GM23338 (cell line): Measurements from ENCODE around the gene PTPN13. TPM values are rescaled to one million over a fixed set of nuclear protein-coding genes. Genes with fewer than 3 reads are reported as not detected.

Experiments used
- ATAC-seq: fragments of 200-7000 bp; cut with Tn5 transposase; 3 replicates; pipeline ENCODE4 v1.9.1; 2020
- DNase-seq: peaks from one replicate; pipeline ENCODE4 v3.0.0-alpha.2; 2015; ENCODE audit warnings: low spot score
- H2AFZ ChIP-seq: fragments of 200-600 bp; sonication (generic); 2 replicates; pipeline ENCODE4 v1.8.0; 2016; ENCODE audit warnings: antibody characterized with exemption, mild to moderate bottlenecking, moderate library complexity
- H3F3A ChIP-seq: fragments of 200-600 bp; sonication (generic); replicated peaks from 2 replicates; pipeline ENCODE4 v1.8.0; 2017; ENCODE audit warnings: antibody characterized with exemption, mixed run types, low read depth
- H3K27ac ChIP-seq: fragments of 200-600 bp; sonication (generic); 2 replicates; pipeline ENCODE4 v1.6.1; 2016; ENCODE audit warnings: low read depth
- H3K27me3 ChIP-seq: fragments of 200-600 bp; sonication (generic); 2 replicates; pipeline ENCODE4 v1.8.0; 2016; ENCODE audit warnings: mild to moderate bottlenecking, mixed run types, moderate library complexity; ENCODE audit not compliant: insufficient read depth
- H3K36me3 ChIP-seq: fragments of 200-600 bp; sonication (generic); 2 replicates; pipeline ENCODE4 v1.8.0; 2016; ENCODE audit warnings: mild to moderate bottlenecking; ENCODE audit not compliant: insufficient read depth
- H3K4me1 ChIP-seq: fragments of 200-600 bp; sonication (generic); 2 replicates; pipeline ENCODE4 v1.8.0; 2016; ENCODE audit warnings: mild to moderate bottlenecking, moderate library complexity; ENCODE audit not compliant: insufficient read depth
- H3K4me2 ChIP-seq: fragments of 200-600 bp; sonication (generic); 2 replicates; pipeline ENCODE4 v1.7.1; 2017; ENCODE audit warnings: mixed run types
- H3K4me3 ChIP-seq: fragments of 200-600 bp; sonication (generic); 2 replicates; pipeline ENCODE4 v1.6.1; 2016; ENCODE audit warnings: mixed run types
- H3K79me2 ChIP-seq: fragments of 200-600 bp; sonication (generic); replicated peaks from 2 replicates; pipeline ENCODE4 v1.8.0; 2017; ENCODE audit warnings: mild to moderate bottlenecking; ENCODE audit not compliant: insufficient read depth
- H3K9me2 ChIP-seq: fragments of 200-600 bp; sonication (generic); 2 replicates; pipeline ENCODE4 v1.8.0; 2017; ENCODE audit not compliant: insufficient read depth
- H4K20me1 ChIP-seq: fragments of 200-600 bp; sonication (generic); replicated peaks from 2 replicates; pipeline ENCODE4 v1.8.0; 2017; ENCODE audit warnings: mild to moderate bottlenecking; ENCODE audit not compliant: insufficient read depth
- H3K27ac Mint-ChIP-seq: 2 replicates; pipeline ENCODE4 v1.8.0; 2020; ENCODE audit warnings: inconsistent platforms, mild to moderate bottlenecking, moderate library complexity, mixed read lengths
- H3K27me3 Mint-ChIP-seq: 3 replicates; pipeline ENCODE4 v1.8.0; 2022; ENCODE audit warnings: low read depth, mild to moderate bottlenecking, moderate library complexity, mixed read lengths, inconsistent platforms; ENCODE audit not compliant: insufficient read depth, poor library complexity
- H3K36me3 Mint-ChIP-seq: 3 replicates; pipeline ENCODE4 v1.8.0; 2021; ENCODE audit warnings: low read depth, mild to moderate bottlenecking, inconsistent platforms, moderate library complexity, mixed read lengths
- H3K4me1 Mint-ChIP-seq: 3 replicates; pipeline ENCODE4 v1.8.0; 2020; ENCODE audit warnings: mild to moderate bottlenecking, inconsistent platforms, mixed read lengths
- H3K4me3 Mint-ChIP-seq: 3 replicates; pipeline ENCODE4 v1.8.0; 2021; ENCODE audit warnings: moderate library complexity, mild to moderate bottlenecking, inconsistent platforms, mixed read lengths
- H3K9me3 Mint-ChIP-seq: 3 replicates; pipeline ENCODE4 v1.8.0; 2020; ENCODE audit warnings: moderate library complexity, mild to moderate bottlenecking, inconsistent platforms, mixed read lengths
- NANOG ChIP-seq: IDR thresholded peaks from 2 replicates; pipeline ENCODE4 v1.6.1; 2016; ENCODE audit warnings: antibody characterized with exemption, borderline replicate concordance
- polyA plus RNA-seq: library from polyadenylated mRNA; unstranded; fragments of >200 nt; fragmentation: Nextera tagmentation; extraction: Ambion mirVana; gene quantifications from 2 replicates; pipeline ENCODE4 v1.2.1, GENCODE V29; 2016
- total RNA-seq: library from RNA; depleted of rRNA; stranded (reverse); fragments of >200 nt; shearing (Covaris generic); gene quantifications from 2 replicates; pipeline ENCODE4 v1.2.3, GENCODE V29; 2014
- TF ChIP-seq, protein P1 (sequence below): IDR thresholded peaks from one replicate; pipeline ENCODE4 v1.6.1; 2018; ENCODE audit warnings: antibody characterized with exemption; ENCODE audit not compliant: unreplicated experiment
- TF ChIP-seq, protein P2 (sequence below), 2 experiments: fragments of 200-600 bp in 1 of 2; sonication (generic) in 1 of 2; conservative IDR thresholded peaks; 2 replicates each; pipeline versions ENCODE4 v1.5.1 to v1.6.1; 2016 to 2017; ENCODE audit warnings: antibody characterized with exemption in 2 of 2, low read depth in 2 of 2, mild to moderate bottlenecking in 2 of 2, moderate library complexity in 1 of 2
- TF ChIP-seq, protein P3 (sequence below): fragments of 250-450 bp; sonication (Bioruptor Pico); IDR thresholded peaks from 2 replicates; pipeline ENCODE4 v1.5.0; 2020; ENCODE audit warnings: mild to moderate bottlenecking, moderate library complexity

Gene PTPN13
- total and polyA plus RNA-seq, 2 experiments from 2014 or later = 12.6 to 49.9 TPM

DNA sequence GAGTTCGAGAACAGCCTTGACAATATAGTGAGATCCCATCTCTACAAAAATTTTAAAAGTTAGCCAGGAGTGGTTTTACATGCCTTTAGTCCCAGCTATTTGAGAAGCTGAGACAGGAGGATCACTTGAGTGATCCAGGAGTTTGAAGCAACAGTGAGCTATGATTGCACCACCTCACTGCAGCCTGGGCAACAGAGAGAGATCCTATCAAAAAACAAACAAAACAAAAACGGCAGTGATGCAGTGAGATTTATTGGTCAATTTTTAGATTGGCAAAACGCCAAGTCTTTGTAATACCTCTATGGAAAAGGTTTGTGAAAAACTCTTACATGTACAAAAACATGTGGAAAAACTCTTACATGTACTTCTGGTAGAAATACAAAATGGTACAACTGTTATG, 91.3 kb downstream of the PTPN13 start (continued):
- TF ChIP-seq, protein P1, sequence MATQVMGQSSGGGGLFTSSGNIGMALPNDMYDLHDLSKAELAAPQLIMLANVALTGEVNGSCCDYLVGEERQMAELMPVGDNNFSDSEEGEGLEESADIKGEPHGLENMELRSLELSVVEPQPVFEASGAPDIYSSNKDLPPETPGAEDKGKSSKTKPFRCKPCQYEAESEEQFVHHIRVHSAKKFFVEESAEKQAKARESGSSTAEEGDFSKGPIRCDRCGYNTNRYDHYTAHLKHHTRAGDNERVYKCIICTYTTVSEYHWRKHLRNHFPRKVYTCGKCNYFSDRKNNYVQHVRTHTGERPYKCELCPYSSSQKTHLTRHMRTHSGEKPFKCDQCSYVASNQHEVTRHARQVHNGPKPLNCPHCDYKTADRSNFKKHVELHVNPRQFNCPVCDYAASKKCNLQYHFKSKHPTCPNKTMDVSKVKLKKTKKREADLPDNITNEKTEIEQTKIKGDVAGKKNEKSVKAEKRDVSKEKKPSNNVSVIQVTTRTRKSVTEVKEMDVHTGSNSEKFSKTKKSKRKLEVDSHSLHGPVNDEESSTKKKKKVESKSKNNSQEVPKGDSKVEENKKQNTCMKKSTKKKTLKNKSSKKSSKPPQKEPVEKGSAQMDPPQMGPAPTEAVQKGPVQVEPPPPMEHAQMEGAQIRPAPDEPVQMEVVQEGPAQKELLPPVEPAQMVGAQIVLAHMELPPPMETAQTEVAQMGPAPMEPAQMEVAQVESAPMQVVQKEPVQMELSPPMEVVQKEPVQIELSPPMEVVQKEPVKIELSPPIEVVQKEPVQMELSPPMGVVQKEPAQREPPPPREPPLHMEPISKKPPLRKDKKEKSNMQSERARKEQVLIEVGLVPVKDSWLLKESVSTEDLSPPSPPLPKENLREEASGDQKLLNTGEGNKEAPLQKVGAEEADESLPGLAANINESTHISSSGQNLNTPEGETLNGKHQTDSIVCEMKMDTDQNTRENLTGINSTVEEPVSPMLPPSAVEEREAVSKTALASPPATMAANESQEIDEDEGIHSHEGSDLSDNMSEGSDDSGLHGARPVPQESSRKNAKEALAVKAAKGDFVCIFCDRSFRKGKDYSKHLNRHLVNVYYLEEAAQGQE = no peak
- TF ChIP-seq, protein P2, sequence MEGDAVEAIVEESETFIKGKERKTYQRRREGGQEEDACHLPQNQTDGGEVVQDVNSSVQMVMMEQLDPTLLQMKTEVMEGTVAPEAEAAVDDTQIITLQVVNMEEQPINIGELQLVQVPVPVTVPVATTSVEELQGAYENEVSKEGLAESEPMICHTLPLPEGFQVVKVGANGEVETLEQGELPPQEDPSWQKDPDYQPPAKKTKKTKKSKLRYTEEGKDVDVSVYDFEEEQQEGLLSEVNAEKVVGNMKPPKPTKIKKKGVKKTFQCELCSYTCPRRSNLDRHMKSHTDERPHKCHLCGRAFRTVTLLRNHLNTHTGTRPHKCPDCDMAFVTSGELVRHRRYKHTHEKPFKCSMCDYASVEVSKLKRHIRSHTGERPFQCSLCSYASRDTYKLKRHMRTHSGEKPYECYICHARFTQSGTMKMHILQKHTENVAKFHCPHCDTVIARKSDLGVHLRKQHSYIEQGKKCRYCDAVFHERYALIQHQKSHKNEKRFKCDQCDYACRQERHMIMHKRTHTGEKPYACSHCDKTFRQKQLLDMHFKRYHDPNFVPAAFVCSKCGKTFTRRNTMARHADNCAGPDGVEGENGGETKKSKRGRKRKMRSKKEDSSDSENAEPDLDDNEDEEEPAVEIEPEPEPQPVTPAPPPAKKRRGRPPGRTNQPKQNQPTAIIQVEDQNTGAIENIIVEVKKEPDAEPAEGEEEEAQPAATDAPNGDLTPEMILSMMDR (conservative IDR thresholded peaks at IDR 0.05; ENCODE audit: low read depth in 2 of 2) = no peak

DNA sequence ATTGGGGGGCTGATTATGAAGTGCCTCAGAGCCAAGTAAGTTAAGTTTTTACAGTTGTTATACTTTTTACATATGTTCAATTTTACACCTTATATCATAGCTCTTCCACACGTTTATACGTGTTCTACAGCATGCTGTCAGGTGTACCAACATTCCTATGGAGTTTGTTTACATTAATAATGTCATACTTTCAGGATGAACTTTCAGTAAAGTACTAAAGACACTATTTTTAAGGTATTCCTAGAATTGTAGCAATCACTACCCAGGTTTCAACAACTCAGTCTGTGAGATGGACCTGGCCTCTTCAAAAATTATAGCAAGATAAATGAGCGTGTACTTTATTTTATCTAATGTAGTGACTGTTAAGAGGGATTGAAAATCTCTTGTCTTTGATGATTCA, 92.6 kb downstream of the PTPN13 start:
- Histone ChIP-seq H3K27me3 (no peaks in the 10 kb centered on the region), H3K4me2 (no peak overlapping the region), H3K27ac (no peak overlapping the region), H2AFZ (no peak overlapping the region), H4K20me1 (no peaks in the 10 kb centered on the region), H3K36me3 (no peaks in the 10 kb centered on the region), H3K4me1 (no peaks in the 10 kb centered on the region), H3F3A (no peaks in the 10 kb centered on the region), H3K9me2 (no peaks in the 10 kb centered on the region), H3K79me2 (no peaks in the 10 kb centered on the region), H3K4me3 (no peak overlapping the region)
- no peak for ATAC-seq
- Mint-ChIP-seq H3K27me3 (no peaks in the 10 kb centered on the region), H3K4me1 (peaks cover 8% of the 10 kb centered on the region; the same call in 2 of the 3 replicates), H3K4me3 (no peak overlapping the region), H3K9me3 (no peaks in the 10 kb centered on the region), H3K27ac (no peak overlapping the region), H3K36me3 (0 out of 3 replicates have a peak, but pooled peaks cover 6% of the 10 kb centered on the region)
- DNase-seq = no peak
- no peak for TF ChIP-seq NANOG
- TF ChIP-seq, protein P1 = no peak
- TF ChIP-seq, protein P2 (conservative IDR thresholded peaks at IDR 0.05; ENCODE audit: low read depth in 2 of 2) = no peak
- TF ChIP-seq, protein P3, sequence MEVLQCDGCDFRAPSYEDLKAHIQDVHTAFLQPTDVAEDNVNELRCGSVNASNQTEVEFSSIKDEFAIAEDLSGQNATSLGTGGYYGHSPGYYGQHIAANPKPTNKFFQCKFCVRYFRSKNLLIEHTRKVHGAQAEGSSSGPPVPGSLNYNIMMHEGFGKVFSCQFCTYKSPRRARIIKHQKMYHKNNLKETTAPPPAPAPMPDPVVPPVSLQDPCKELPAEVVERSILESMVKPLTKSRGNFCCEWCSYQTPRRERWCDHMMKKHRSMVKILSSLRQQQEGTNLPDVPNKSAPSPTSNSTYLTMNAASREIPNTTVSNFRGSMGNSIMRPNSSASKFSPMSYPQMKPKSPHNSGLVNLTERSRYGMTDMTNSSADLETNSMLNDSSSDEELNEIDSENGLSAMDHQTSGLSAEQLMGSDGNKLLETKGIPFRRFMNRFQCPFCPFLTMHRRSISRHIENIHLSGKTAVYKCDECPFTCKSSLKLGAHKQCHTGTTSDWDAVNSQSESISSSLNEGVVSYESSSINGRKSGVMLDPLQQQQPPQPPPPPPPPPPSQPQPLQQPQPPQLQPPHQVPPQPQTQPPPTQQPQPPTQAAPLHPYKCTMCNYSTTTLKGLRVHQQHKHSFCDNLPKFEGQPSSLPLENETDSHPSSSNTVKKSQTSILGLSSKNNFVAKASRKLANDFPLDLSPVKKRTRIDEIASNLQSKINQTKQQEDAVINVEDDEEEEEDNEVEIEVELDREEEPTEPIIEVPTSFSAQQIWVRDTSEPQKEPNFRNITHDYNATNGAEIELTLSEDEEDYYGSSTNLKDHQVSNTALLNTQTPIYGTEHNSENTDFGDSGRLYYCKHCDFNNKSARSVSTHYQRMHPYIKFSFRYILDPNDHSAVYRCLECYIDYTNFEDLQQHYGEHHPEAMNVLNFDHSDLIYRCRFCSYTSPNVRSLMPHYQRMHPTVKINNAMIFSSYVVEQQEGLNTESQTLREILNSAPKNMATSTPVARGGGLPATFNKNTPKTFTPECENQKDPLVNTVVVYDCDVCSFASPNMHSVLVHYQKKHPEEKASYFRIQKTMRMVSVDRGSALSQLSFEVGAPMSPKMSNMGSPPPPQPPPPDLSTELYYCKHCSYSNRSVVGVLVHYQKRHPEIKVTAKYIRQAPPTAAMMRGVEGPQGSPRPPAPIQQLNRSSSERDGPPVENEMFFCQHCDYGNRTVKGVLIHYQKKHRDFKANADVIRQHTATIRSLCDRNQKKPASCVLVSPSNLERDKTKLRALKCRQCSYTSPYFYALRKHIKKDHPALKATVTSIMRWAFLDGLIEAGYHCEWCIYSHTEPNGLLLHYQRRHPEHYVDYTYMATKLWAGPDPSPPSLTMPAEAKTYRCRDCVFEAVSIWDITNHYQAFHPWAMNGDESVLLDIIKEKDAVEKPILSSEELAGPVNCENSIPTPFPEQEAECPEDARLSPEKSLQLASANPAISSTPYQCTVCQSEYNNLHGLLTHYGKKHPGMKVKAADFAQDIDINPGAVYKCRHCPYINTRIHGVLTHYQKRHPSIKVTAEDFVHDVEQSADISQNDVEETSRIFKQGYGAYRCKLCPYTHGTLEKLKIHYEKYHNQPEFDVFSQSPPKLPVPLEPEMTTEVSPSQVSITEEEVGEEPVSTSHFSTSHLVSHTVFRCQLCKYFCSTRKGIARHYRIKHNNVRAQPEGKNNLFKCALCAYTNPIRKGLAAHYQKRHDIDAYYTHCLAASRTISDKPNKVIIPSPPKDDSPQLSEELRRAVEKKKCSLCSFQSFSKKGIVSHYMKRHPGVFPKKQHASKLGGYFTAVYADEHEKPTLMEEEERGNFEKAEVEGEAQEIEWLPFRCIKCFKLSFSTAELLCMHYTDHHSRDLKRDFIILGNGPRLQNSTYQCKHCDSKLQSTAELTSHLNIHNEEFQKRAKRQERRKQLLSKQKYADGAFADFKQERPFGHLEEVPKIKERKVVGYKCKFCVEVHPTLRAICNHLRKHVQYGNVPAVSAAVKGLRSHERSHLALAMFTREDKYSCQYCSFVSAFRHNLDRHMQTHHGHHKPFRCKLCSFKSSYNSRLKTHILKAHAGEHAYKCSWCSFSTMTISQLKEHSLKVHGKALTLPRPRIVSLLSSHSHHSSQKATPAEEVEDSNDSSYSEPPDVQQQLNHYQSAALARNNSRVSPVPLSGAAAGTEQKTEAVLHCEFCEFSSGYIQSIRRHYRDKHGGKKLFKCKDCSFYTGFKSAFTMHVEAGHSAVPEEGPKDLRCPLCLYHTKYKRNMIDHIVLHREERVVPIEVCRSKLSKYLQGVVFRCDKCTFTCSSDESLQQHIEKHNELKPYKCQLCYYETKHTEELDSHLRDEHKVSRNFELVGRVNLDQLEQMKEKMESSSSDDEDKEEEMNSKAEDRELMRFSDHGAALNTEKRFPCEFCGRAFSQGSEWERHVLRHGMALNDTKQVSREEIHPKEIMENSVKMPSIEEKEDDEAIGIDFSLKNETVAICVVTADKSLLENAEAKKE (CRISPR knock-in tag) = no peak
